Neuronal stem cell (in vitro differentiated cells): ENCODE results near the gene ZBTB40.

ENCODE experiments used
- DNase-seq: peaks from one replicate; pipeline ENCODE4 v3.0.0-alpha.2; 2013; ENCODE audit warnings: low spot score
- H2AFZ ChIP-seq: one replicate; pipeline ENCODE4 v1.6.1; 2013; ENCODE audit warnings: mild to moderate bottlenecking, low read length, inconsistent platforms
- H2AK5ac ChIP-seq: 2 replicates; pipeline ENCODE4 v1.6.1; 2013; ENCODE audit warnings: low read depth, mild to moderate bottlenecking, inconsistent platforms, low read length, moderate library complexity, mixed read lengths
- H2BK120ac ChIP-seq: 2 replicates; pipeline ENCODE4 v1.6.1; 2013; ENCODE audit warnings: low read depth, mild to moderate bottlenecking, inconsistent platforms, low read length, moderate library complexity, mixed read lengths
- H2BK12ac ChIP-seq: one replicate; pipeline ENCODE4 v1.6.1; 2013; ENCODE audit warnings: low read length, inconsistent platforms
- H2BK15ac ChIP-seq: 2 replicates; pipeline ENCODE4 v1.6.1; 2013; ENCODE audit warnings: mild to moderate bottlenecking, low read length, inconsistent platforms, mixed read lengths
- H2BK5ac ChIP-seq: one replicate; pipeline ENCODE4 v1.6.1; 2013; ENCODE audit warnings: inconsistent platforms, mild to moderate bottlenecking, low read length, moderate library complexity
- H3K14ac ChIP-seq: one replicate; pipeline ENCODE4 v1.6.1; 2013; ENCODE audit warnings: low read length, inconsistent platforms
- H3K18ac ChIP-seq: 2 replicates; pipeline ENCODE4 v1.6.1; 2013; ENCODE audit warnings: low read length, inconsistent platforms
- H3K23ac ChIP-seq: 2 replicates; pipeline ENCODE4 v1.6.1; 2013; ENCODE audit warnings: low read depth, mild to moderate bottlenecking, mixed read lengths, low read length, inconsistent platforms; ENCODE audit not compliant: poor library complexity
- H3K27ac ChIP-seq: replicated peaks from 3 replicates; pipeline ENCODE4 v1.5.1; 2013; ENCODE audit warnings: low read length, inconsistent platforms
- H3K27me3 ChIP-seq, 3 experiments: 2 replicates each; pipeline ENCODE4 v1.6.1; 2013; ENCODE audit warnings: low read length in 3 of 3, mild to moderate bottlenecking in 2 of 3, inconsistent platforms in 1 of 3, low read depth in 1 of 3, mixed read lengths in 1 of 3, moderate library complexity in 1 of 3; ENCODE audit not compliant: control insufficient read depth in 3 of 3, insufficient read depth in 3 of 3
- H3K36me3 ChIP-seq, 2 donors: replicated peaks in 1 of 2; 2 replicates each; pipeline ENCODE4 v1.6.1; 2013; ENCODE audit warnings: low read length in 2 of 2; ENCODE audit not compliant: control insufficient read depth in 2 of 2, insufficient read depth in 2 of 2
- H3K4ac ChIP-seq: 2 replicates; pipeline ENCODE4 v1.6.1; 2013; ENCODE audit warnings: inconsistent platforms, mild to moderate bottlenecking, low read length, moderate library complexity
- H3K4me1 ChIP-seq, 2 donors: 1 replicate in 1 of 2; 2 replicates in 1 of 2; pipeline ENCODE4 v1.6.1; 2013; ENCODE audit warnings: low read length in 2 of 2, low read depth in 1 of 2; ENCODE audit not compliant: control insufficient read depth in 2 of 2, insufficient read depth in 1 of 2
- H3K4me2 ChIP-seq: one replicate; pipeline ENCODE4 v1.6.1; 2013; ENCODE audit warnings: mild to moderate bottlenecking, low read length, inconsistent platforms; ENCODE audit not compliant: insufficient read depth, poor library complexity, severe bottlenecking
- H3K4me3 ChIP-seq, 2 donors: 2 replicates each; pipeline ENCODE4 v1.5.1; 2013; ENCODE audit warnings: low read length in 2 of 2, mild to moderate bottlenecking in 2 of 2, inconsistent platforms in 1 of 2, moderate library complexity in 1 of 2
- H3K79me1 ChIP-seq: one replicate; pipeline ENCODE4 v1.6.1; 2013; ENCODE audit warnings: low read depth, mild to moderate bottlenecking, inconsistent platforms, low read length, moderate library complexity
- H3K9ac ChIP-seq: one replicate; pipeline ENCODE4 v1.6.1; 2013; ENCODE audit warnings: mild to moderate bottlenecking, low read depth, low read length, inconsistent platforms; ENCODE audit not compliant: poor library complexity
- H3K9me3 ChIP-seq, 2 donors: replicated peaks in 1 of 2; 2 replicates each; pipeline versions ENCODE3 to v1.6.1; 2013; ENCODE audit warnings: low read length in 2 of 2, mild to moderate bottlenecking in 2 of 2, inconsistent platforms in 1 of 2, low read depth in 1 of 2, mixed read lengths in 1 of 2, moderate library complexity in 1 of 2; ENCODE audit not compliant: control insufficient read depth in 2 of 2, insufficient read depth in 1 of 2
- H4K8ac ChIP-seq: one replicate; pipeline ENCODE4 v1.6.1; 2013; ENCODE audit warnings: low read depth, mild to moderate bottlenecking, inconsistent platforms, low read length, moderate library complexity
- H4K91ac ChIP-seq: one replicate; pipeline ENCODE4 v1.6.1; 2013; ENCODE audit warnings: low read length, low read depth, mild to moderate bottlenecking, inconsistent platforms; ENCODE audit not compliant: poor library complexity
- WGBS, 2 donors: extraction: QIAGEN DNeasy Blood & Tissue Kit; methylation state at CpG; one replicate each; pipeline ENCODE4 v1.1.7; 2013; ENCODE audit warnings: missing lambda C conversion rate in 2 of 2, mixed read lengths in 1 of 2; ENCODE audit not compliant: insufficient read length in 2 of 2, insufficient replicate concordance in 1 of 2; ENCODE audit errors: extremely low coverage in 2 of 2; 5-methylcytosine and 5-hydroxymethylcytosine counted together

Gene ZBTB40

GRCh38 chr1:22529901-22530621 lies 78.4 kb downstream of the ZBTB40 start:
- Histone ChIP-seq H3K9ac (no peak overlapping the region), H3K4me3 (no peak overlapping the region), H2BK15ac (no peak overlapping the region), H2AK5ac (no peak overlapping the region), H2BK5ac (no peak overlapping the region), H3K18ac (no peak overlapping the region), H3K23ac (no peak overlapping the region), H3K27ac (no peak overlapping the region), H3K4me2 (no peak overlapping the region), H3K4me1 (peaks cover 0 to 3% of the 10 kb centered on the region in 2 donors), H3K36me3 (peaks cover 15 to 35% of the 10 kb centered on the region in 2 donors), H3K14ac (no peak overlapping the region), H2BK12ac (no peak overlapping the region), H4K91ac (no peak overlapping the region), H2BK120ac (no peak overlapping the region), H3K27me3 (no peaks in the 10 kb centered on the region), H3K9me3 (no peaks in the 10 kb centered on the region), H3K4ac (no peak overlapping the region), H4K8ac (no peak overlapping the region), H3K79me1 (no peaks in the 10 kb centered on the region), H2AFZ (no peak overlapping the region)
- DNase-seq, result no peak
- WGBS, 2 donors, result no CpG with 5 or more reads among the region's 12 CpGs

- Histone ChIP-seq H2BK12ac (no peak overlapping the region), H2AFZ (no peak overlapping the region), H3K14ac (no peak overlapping the region), H4K91ac (no peak overlapping the region), H3K4me1 (peaks cover 0 to 3% of the 10 kb centered on the region in 2 donors), H2BK15ac (no peak overlapping the region), H3K9me3 (no peaks in the 10 kb centered on the region), H3K27ac (no peak overlapping the region), H3K79me1 (no peaks in the 10 kb centered on the region), H2BK5ac (no peak overlapping the region), H4K8ac (no peak overlapping the region), H2BK120ac (no peak overlapping the region), H3K27me3 (no peaks in the 10 kb centered on the region), H3K4me2 (no peak overlapping the region), H3K4ac (no peak overlapping the region), H2AK5ac (no peak overlapping the region), H3K9ac (no peak overlapping the region), H3K36me3 (peaks cover 12 to 29% of the 10 kb centered on the region in 2 donors), H3K4me3 (no peak overlapping the region), H3K23ac (no peak overlapping the region), H3K18ac (no peak overlapping the region)
- DNase-seq, result no peak
- WGBS, 2 donors, result no CpG with 5 or more reads among the region's 3 CpGs
These were observed 79.1 kb downstream of the ZBTB40 start for GRCh38 chr1:22530715-22531114.

GRCh38 chr1:22531251-22531650 lies 79.6 kb downstream of the ZBTB40 start:
- no CpG with 5 or more reads among the region's 6 CpGs for WGBS, 2 donors
- no peak overlapping the region for H4K8ac ChIP-seq
- H3K18ac ChIP-seq, result peak overlapping the region; percentile 59
- no peak overlapping the region for H2AFZ ChIP-seq
- peaks cover 10 to 24% of the 10 kb centered on the region in 2 donors for H3K36me3 ChIP-seq
- H2BK120ac ChIP-seq, result no peak overlapping the region
- no peak overlapping the region for H2AK5ac ChIP-seq
- H3K4me3 ChIP-seq, result no peak overlapping the region
- no peak overlapping the region for H3K9ac ChIP-seq
- no peak for DNase-seq
- no peak overlapping the region for H3K27ac ChIP-seq
- H3K4ac ChIP-seq, result no peak overlapping the region
- no peak overlapping the region for H3K23ac ChIP-seq
- H3K79me1 ChIP-seq, result no peaks in the 10 kb centered on the region
- peaks cover 0 to 3% of the 10 kb centered on the region in 2 donors for H3K4me1 ChIP-seq
- H3K4me2 ChIP-seq, result no peak overlapping the region
- H3K27me3 ChIP-seq, result no peaks in the 10 kb centered on the region
- H2BK5ac ChIP-seq, result no peak overlapping the region
- no peak overlapping the region for H3K14ac ChIP-seq
- H2BK15ac ChIP-seq, result no peak overlapping the region
- no peaks in the 10 kb centered on the region for H3K9me3 ChIP-seq
- H4K91ac ChIP-seq, result no peak overlapping the region
- H2BK12ac ChIP-seq, result no peak overlapping the region

- H3K4me2 ChIP-seq, result no peak overlapping the region
- no peak overlapping the region for H3K14ac ChIP-seq
- H3K79me1 ChIP-seq, result no peaks in the 10 kb centered on the region
- no peak overlapping the region for H4K8ac ChIP-seq
- no peak for DNase-seq
- no peak overlapping the region for H2AK5ac ChIP-seq
- H3K27me3 ChIP-seq, result no peaks in the 10 kb centered on the region
- H2AFZ ChIP-seq, result no peak overlapping the region
- WGBS, 2 donors, result no CpG with 5 or more reads among the region's 11 CpGs
- H2BK5ac ChIP-seq, result no peak overlapping the region
- H3K9me3 ChIP-seq, result no peaks in the 10 kb centered on the region
- H3K23ac ChIP-seq, result no peak overlapping the region
- no peak overlapping the region for H3K4ac ChIP-seq
- no peak overlapping the region for H3K4me3 ChIP-seq
- H2BK15ac ChIP-seq, result no peak overlapping the region
- H3K9ac ChIP-seq, result no peak overlapping the region
- H2BK120ac ChIP-seq, result no peak overlapping the region
- H3K4me1 ChIP-seq, result peaks cover 0 to 3% of the 10 kb centered on the region in 2 donors
- H3K18ac ChIP-seq, result no peak overlapping the region
- no peak overlapping the region for H2BK12ac ChIP-seq
- H3K27ac ChIP-seq, result no peak overlapping the region
- no peak overlapping the region for H4K91ac ChIP-seq
- peaks cover 4% of the 10 kb centered on the region in 2 donors for H3K36me3 ChIP-seq
These were observed 81.7 kb downstream of the ZBTB40 start for GRCh38 chr1:22533244-22533895.
